ENCODE results near the gene CIAO1.
"Not testable (repeated sequence)": the region's sequence is repeated elsewhere in the genome, so short reads cannot be mapped to it uniquely, and the experiment has no call there.

The CIAO1 gene

GRCh38 chr2:96287273-96287856 is 21.3 kb downstream of the CIAO1 start:
- no peak for DNase-seq

DNA sequence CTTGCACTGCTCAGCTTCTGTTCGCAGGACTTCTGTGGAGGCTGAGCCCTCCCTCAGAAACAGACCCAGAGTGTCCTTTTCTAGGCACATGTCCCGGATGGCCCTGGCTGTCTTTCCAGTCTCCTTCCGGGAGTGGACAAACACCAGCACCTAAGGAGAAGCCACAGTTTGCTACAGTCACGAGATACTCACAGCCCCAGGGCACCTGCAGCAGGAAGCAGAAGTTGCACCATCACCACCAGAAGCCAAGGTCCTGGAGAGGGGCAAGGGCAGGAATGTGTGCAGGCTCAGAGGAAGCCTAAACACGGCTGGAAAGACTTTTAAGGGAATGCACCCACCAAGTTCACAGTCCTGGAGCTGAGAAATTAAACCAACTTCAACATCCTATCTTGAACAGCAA is 25.7 kb downstream of the CIAO1 start:
- no peak for DNase-seq

DNA sequence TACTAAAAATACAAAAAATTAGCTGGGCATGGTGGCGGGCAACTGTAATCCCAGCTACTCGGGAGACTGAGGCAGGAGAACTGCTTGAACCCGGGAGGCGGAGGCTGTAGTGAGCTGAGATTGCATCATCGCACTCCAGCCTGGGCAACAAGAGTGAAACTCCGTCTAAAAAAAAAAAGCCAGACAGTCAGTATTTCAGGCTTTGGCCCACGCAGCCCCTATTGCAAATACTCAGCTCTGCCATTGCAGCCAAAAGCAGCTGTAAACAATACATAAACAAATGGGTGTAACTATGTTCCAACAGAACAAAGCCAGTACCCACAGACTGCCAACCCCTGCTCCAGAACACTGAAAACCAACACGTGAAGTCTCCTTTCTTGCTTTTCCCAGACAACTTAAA is 28.2 kb downstream of the CIAO1 start:
- DNase-seq, result not testable (repeated sequence)

GRCh38 chr2:96296925-96297324 is 30.9 kb downstream of the CIAO1 start:
- no peak for DNase-seq

- no peak for DNase-seq
Measured at GRCh38 chr2:96301865-96302264, 35.8 kb downstream of the CIAO1 start.

DNA sequence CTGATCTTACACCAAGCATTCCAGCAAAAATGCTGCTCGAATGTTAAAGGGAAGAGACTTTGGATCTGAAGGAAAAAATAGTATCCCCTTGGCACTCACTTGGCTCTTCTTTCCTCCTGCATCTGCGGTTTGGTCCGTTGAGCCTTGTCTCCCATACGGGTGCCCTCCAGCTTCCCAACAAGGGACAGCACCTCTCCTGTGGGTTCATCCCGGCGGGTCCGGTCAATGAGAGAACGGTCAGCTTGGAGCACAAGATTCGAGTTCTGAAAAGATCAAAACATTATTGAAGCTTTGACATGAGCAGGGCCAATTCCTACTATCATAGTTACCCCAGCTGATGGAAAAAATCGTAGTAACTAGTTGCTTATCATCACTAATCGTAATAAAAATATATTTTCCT is 38.6 kb downstream of the CIAO1 start:
- DNase-seq, result no peak

DNA sequence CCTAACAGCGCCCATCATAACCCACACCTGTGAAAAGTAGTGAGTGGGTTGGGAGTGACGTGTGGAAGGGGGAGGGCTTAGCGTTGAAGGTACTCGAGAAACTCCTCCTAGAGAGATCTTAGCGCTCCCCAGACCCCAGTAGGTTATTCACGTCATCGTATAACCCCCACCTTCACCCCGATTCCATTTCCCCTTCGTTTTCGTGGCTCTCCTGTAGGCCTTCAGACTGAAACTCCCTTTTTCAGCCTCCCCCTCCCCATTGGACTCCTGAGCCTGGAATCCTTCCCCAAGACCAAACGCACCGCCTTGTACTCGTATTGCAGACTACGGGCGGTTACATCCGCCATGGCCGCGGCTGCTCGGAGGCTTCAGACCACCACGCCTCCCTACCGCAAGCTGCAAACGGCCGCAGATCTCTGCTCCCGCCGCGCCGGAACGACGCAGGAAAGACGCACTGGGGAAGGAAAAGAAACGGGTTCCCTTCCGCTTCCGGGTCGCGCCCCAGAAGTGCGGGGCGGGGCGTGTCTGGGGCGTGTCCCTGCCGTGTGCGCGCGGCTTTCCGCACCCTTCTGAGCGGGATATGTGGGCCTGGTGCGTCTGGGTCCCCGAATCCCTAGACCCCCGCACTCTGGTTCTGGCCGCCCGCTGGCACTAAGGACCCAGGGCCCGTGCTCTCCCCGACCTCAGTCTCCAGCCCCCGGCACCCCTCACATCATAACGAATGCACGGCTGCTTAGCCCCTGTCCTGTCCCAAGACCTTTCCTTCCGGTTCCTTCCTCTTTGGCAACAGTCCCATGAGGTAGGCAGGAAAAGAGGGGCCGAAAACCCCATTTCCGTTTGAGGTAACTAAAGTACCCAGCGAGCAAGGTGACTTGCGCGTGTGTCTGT is 39.3 kb downstream of the CIAO1 start, which contains the start of gene SNRNP200:
SNRNP200 (minus strand) TSS at position 456 of the 888 bp plus-strand sequence; CDS start at position 347, 109 bp downstream.
- peak; percentile 92 for DNase-seq

GRCh38 chr2:96305979-96306308 is 39.9 kb downstream of the CIAO1 start:
- no peak for DNase-seq

DNA sequence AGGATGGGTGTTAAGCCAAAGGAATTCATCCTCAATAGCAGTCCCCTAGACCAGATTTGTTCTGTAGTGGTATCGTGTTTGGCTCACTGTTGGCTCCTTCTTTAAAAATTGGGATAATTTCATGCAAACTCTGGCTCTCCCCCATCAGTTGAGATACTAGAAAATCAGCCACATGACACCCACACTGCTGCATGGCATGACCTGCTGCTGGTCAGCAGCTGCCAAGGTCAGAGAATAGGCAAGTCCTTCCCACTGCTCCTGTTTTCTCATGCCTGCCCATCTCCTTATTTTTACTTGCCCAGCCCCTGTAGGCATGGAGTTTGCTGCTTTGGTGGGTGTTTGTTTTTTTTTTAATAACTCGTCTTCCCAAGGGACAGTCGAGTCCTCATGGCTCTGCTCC is 40.3 kb downstream of the CIAO1 start:
- no peak for DNase-seq

DNA sequence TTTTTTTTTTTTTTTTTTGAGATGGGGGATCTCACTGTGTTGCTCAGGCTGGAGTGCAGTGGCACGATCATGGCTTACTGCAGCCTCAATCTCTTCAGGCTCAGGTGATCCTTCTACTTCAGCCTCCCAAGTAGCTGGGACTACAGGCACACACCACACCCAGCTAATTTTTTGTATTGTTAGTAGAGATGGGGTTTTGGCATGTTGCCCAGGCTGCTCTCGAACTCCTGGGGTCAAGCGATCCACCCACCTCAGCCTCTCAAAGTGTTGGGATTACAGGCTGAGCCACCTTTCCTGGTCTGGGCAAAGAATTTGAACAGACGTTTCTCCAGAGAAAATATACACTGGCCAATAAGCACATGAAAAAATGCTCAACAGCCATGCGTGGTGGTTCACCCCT is 42.2 kb downstream of the CIAO1 start:
- DNase-seq, result no peak

DNA sequence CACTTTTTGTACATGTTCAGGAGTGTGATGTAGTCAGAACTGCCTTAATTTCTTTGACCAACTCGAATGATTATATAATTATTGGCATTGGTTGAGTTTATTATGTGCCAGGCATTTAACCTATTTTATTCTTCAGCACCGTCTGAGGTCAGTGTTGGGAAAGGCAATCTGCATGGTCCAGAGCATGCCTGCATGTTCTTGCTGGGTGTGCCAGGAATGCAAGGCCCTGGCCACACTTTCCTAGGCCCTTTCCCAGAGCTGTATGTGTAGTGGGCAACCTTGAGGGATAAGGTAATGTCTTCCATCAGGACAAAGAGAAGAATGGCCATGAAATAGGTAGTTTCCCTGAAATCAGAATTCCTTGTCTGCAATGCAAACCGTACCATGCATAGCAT is 49.0 kb downstream of the CIAO1 start:
- DNase-seq, result no peak

- DNase-seq, result peak; percentile 64
Measured at GRCh38 chr2:96315400-96316071, 49.5 kb downstream of the CIAO1 start.

DNA sequence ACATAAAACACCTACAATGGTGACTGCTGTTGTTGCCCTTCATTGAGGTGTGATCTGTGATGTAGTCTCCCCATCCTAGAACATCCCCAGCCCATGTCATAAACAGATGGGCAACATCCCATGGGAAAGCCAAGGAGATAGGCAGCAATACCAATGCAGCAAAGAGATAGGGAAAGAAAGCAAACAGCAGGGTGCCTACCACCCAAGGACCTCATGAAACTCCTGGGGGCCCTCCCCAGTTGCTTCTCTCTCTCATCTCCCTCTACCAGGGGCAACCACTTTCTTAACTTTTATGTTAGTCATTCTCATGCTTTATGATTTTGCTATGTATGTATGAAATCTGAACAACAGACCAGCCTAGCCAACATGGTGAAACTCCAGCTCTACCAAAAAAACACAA is 51.0 kb downstream of the CIAO1 start:
- no peak for DNase-seq

DNA sequence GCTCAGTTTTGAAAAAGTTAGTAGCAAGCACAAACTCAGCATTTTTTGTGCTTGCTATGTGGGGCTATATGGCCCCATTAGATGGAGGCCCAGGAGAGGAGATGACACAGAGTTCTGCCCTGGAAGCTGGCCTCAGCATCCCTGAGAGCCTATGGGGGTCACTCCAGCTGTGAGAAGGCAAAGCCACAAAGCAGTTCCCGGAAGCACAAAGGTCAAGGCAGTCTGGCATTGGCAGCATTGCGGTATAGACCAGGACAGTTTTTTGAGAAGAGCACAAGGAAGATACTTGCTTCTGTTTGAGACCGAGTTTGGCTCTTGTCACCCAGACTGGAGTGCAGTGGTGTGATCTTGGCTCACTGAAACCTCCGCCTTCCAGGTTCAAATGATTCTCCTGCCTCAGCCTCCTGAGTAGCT is 51.6 kb downstream of the CIAO1 start:
- no peak for DNase-seq

- DNase-seq, result no peak
Measured at GRCh38 chr2:96318723-96319122, 52.7 kb downstream of the CIAO1 start.

DNA sequence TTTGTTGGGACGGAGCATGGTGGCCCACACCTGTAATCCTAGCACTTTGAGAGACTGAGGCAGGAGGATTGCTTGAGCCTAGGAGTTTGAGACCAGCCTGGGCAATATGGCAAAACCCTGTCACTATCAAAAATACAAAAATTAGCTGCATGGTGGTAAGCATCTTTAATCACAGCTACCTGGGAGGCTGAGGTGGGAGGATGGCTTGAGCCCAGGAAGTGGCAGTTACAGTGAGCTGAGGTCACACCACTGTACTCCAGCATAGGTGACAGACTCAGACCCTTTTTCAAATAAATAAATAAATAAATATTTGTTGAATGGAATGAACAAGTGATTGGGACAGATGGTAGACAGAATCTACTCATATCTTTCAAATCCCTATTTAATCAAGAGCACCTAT is 53.4 kb downstream of the CIAO1 start:
- no peak for DNase-seq

- DNase-seq, result no peak
Measured at GRCh38 chr2:96320326-96320725, 54.3 kb downstream of the CIAO1 start.

- peak; percentile 53 for DNase-seq
Measured at GRCh38 chr2:96320728-96321622, 55.0 kb downstream of the CIAO1 start.
